Liver (tissue), 3 donors: ENCODE measurements around the gene PRKACG.

Experiments used
- RAD21 ChIP-seq, 2 donors: IDR thresholded peaks; 2 replicates each; pipeline ENCODE4 v1.6.1; 2016; ENCODE audit warnings: antibody characterized with exemption in 2 of 2, mild to moderate bottlenecking in 2 of 2
- SP1 ChIP-seq: IDR thresholded peaks from 2 replicates; pipeline ENCODE4 v1.6.1; 2018; ENCODE audit warnings: antibody characterized with exemption, mild to moderate bottlenecking
- TF ChIP-seq, protein P1 (sequence below): fragments of 150-350 bp; IDR thresholded peaks from 2 replicates; pipeline ENCODE4 v1.5.1; 2017; ENCODE audit warnings: improper control_type of control experiment, low read depth, low read length; ENCODE audit not compliant: missing input control
- TF ChIP-seq, protein P2 (sequence below): IDR thresholded peaks from 2 replicates; pipeline ENCODE4 v1.6.1; 2016; ENCODE audit warnings: antibody characterized with exemption
- TF ChIP-seq, protein P3 (sequence below): IDR thresholded peaks from 2 replicates; pipeline ENCODE4 v1.6.1; 2016; ENCODE audit warnings: antibody characterized with exemption
- TF ChIP-seq, protein P4 (sequence below): IDR thresholded peaks from 2 replicates; pipeline ENCODE4 v1.6.1; 2016; ENCODE audit warnings: antibody characterized with exemption
- donor health status: healthy.
- donor health status: healthy.

DNA sequence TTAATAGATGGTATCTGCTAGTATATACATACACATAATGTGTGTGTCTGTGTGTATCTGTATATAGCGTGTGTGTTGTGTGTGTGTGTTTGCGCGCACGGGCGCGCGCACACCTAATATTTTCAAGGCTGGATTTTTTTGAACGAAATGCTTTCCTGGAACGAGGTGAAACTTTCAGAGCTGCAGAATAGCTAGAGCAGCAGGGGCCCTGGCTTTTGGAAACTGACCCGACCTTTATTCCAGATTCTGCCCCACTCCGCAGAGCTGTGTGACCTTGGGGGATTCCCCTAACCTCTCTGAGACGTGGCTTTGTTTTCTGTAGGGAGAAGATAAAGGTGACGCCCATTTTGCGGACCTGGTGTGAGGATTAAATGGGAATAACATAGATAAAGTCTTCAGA lies 22.4 kb upstream of the PRKACG start:
- TF ChIP-seq, protein P1, sequence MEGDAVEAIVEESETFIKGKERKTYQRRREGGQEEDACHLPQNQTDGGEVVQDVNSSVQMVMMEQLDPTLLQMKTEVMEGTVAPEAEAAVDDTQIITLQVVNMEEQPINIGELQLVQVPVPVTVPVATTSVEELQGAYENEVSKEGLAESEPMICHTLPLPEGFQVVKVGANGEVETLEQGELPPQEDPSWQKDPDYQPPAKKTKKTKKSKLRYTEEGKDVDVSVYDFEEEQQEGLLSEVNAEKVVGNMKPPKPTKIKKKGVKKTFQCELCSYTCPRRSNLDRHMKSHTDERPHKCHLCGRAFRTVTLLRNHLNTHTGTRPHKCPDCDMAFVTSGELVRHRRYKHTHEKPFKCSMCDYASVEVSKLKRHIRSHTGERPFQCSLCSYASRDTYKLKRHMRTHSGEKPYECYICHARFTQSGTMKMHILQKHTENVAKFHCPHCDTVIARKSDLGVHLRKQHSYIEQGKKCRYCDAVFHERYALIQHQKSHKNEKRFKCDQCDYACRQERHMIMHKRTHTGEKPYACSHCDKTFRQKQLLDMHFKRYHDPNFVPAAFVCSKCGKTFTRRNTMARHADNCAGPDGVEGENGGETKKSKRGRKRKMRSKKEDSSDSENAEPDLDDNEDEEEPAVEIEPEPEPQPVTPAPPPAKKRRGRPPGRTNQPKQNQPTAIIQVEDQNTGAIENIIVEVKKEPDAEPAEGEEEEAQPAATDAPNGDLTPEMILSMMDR: no peak
- TF ChIP-seq, protein P2, sequence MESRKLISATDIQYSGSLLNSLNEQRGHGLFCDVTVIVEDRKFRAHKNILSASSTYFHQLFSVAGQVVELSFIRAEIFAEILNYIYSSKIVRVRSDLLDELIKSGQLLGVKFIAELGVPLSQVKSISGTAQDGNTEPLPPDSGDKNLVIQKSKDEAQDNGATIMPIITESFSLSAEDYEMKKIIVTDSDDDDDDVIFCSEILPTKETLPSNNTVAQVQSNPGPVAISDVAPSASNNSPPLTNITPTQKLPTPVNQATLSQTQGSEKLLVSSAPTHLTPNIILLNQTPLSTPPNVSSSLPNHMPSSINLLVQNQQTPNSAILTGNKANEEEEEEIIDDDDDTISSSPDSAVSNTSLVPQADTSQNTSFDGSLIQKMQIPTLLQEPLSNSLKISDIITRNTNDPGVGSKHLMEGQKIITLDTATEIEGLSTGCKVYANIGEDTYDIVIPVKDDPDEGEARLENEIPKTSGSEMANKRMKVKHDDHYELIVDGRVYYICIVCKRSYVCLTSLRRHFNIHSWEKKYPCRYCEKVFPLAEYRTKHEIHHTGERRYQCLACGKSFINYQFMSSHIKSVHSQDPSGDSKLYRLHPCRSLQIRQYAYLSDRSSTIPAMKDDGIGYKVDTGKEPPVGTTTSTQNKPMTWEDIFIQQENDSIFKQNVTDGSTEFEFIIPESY: no peak
- TF ChIP-seq, protein P3, sequence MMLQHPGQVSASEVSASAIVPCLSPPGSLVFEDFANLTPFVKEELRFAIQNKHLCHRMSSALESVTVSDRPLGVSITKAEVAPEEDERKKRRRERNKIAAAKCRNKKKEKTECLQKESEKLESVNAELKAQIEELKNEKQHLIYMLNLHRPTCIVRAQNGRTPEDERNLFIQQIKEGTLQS: no peak
- TF ChIP-seq RAD21 (IDR thresholded peaks at IDR 0.05) (no peak), SP1 (no peak)
- TF ChIP-seq, protein P4, sequence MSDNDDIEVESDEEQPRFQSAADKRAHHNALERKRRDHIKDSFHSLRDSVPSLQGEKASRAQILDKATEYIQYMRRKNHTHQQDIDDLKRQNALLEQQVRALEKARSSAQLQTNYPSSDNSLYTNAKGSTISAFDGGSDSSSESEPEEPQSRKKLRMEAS: no peak
